HL-60 (cell line): Measurements from ENCODE around the gene SLC39A12.
"Not testable (repeated sequence)": the region's sequence is repeated elsewhere in the genome, so short reads cannot be mapped to it uniquely, and the experiment has no call there.

Source experiments
- DNase-seq, 2 experiments: peaks; one replicate each; pipeline ENCODE4 v3.0.0-alpha.2; 2010 to 2020; ENCODE audit warnings: low read depth in 1 of 2, low spot score in 1 of 2
- H3K27ac ChIP-seq: fragments of 250-450 bp; sonication (Bioruptor Pico); replicated peaks from 2 replicates; pipeline ENCODE4 v1.5.1; 2020; ENCODE audit warnings: mild to moderate bottlenecking, moderate library complexity
- H3K27me3 ChIP-seq: fragments of 250-450 bp; sonication (Bioruptor Pico); 2 replicates; pipeline ENCODE4 v1.5.1; 2021; ENCODE audit warnings: mild to moderate bottlenecking, moderate library complexity; ENCODE audit not compliant: insufficient read depth, poor library complexity, severe bottlenecking
- H3K4me3 ChIP-seq: replicated peaks from 2 replicates; pipeline ENCODE4 v1.5.1; 2011; ENCODE audit warnings: mild to moderate bottlenecking, control low read depth, low read length; ENCODE audit not compliant: insufficient read depth
- GABPA ChIP-seq: IDR thresholded peaks from 2 replicates; pipeline ENCODE4 v1.6.1; 2012; ENCODE audit warnings: low read depth
- POLR2AphosphoS5 ChIP-seq: IDR thresholded peaks from 2 replicates; pipeline ENCODE4 v1.6.1; 2012; ENCODE audit warnings: low read depth
- SPI1 ChIP-seq: IDR thresholded peaks from 2 replicates; pipeline ENCODE4 v1.6.1; 2012; ENCODE audit warnings: low read depth, mild to moderate bottlenecking, borderline replicate concordance
- TF ChIP-seq, protein P1 (sequence below): IDR thresholded peaks from one replicate; pipeline ENCODE4 v1.5.1; 2011; ENCODE audit warnings: low read length, control low read depth, inconsistent platforms; ENCODE audit not compliant: insufficient read depth
- TF ChIP-seq, protein P2 (sequence below): IDR thresholded peaks from 2 replicates; pipeline ENCODE4 v1.6.1; 2012; ENCODE audit warnings: low read depth; ENCODE audit not compliant: insufficient replicate concordance

Gene SLC39A12

DNA sequence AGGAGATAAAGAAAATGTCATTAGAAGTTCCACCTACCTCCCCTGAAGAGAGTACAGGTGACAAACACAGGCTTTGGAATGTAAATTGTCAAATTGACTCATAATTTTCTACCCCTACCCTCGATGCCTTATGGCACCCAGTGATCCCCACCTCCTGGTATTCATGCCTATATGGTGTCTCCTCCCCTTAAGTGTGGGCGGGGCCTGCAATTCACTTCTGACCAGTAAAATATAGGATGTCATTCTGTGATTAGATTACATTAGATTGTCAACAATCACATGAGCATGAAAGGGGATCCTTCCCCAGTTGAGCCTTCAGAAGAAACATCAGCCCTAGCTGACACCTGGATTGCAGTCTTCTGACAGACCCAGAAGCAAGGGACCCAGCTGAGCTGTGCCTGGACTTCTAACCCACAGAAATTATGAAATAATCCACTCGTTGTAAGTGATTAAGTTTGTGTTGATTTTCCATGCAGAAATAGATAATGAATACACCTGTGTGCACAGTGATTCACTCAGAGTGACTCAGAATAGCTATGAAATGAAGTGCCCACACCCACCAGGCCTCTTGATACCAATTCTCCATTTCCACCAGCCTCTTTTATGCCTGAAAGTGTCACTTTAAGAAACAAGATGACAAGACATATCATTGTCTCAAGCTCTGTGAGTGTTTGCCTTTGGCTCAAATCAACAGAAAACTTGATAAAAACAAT is 8.5 kb upstream of the SLC39A12 start:
- no peaks in the 10 kb centered on the region for H3K27me3 ChIP-seq
- H3K4me3 ChIP-seq, result no peak overlapping the region
- no peak overlapping the region for H3K27ac ChIP-seq
- no peak for TF ChIP-seq POLR2AphosphoS5
- DNase-seq, result no peak

DNA sequence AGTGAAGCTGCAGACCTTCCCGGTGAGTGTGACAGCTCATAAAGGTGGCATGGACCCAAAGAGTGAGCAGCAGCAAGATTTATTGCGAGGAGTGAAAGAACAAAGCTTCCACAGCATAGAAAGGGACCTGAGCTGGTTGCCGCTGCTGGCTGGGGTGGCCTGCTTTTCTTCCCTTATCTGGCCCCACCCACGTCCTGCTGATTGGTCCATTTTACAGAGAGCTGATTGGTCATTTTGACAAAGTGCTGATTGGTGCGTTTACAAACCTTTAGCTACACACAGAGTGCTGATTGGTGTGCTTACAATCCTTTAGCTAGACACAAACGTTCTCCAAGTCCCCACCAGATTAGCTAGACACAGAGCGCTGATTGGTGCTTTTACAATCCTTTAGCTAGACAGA is 1.4 kb upstream of the SLC39A12 start:
- not testable (repeated sequence) for H3K27ac ChIP-seq, H3K4me3 ChIP-seq, H3K27me3 ChIP-seq, DNase-seq

DNA sequence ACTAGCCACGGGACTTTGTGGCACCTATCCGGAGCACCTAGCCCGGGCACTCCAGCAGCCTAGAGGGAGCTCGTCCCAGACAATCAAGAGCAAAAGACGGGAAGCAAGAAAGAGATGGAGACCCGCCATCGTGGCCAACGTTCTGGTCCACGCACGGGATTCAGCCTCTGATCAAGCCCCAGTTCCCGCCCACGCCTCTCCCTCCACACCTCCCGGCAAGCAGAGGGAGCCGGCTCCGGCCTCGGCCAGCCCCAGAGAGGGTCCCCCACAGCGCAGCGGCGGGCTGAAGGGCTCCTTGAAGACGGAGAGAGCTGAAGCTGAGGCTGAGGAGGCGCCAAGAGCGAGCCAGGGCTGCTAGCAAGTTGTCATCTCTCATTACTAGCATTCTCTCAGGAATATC is 992 bp upstream of the SLC39A12 start:
- DNase-seq, result no peak
- Histone ChIP-seq H3K27ac (no peak overlapping the region), H3K4me3 (no peak overlapping the region), H3K27me3 (no peaks in the 10 kb centered on the region)
- TF ChIP-seq, protein P1, sequence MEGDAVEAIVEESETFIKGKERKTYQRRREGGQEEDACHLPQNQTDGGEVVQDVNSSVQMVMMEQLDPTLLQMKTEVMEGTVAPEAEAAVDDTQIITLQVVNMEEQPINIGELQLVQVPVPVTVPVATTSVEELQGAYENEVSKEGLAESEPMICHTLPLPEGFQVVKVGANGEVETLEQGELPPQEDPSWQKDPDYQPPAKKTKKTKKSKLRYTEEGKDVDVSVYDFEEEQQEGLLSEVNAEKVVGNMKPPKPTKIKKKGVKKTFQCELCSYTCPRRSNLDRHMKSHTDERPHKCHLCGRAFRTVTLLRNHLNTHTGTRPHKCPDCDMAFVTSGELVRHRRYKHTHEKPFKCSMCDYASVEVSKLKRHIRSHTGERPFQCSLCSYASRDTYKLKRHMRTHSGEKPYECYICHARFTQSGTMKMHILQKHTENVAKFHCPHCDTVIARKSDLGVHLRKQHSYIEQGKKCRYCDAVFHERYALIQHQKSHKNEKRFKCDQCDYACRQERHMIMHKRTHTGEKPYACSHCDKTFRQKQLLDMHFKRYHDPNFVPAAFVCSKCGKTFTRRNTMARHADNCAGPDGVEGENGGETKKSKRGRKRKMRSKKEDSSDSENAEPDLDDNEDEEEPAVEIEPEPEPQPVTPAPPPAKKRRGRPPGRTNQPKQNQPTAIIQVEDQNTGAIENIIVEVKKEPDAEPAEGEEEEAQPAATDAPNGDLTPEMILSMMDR, result no peak
- TF ChIP-seq GABPA (no peak), SPI1 (no peak), POLR2AphosphoS5 (no peak)
- TF ChIP-seq, protein P2, sequence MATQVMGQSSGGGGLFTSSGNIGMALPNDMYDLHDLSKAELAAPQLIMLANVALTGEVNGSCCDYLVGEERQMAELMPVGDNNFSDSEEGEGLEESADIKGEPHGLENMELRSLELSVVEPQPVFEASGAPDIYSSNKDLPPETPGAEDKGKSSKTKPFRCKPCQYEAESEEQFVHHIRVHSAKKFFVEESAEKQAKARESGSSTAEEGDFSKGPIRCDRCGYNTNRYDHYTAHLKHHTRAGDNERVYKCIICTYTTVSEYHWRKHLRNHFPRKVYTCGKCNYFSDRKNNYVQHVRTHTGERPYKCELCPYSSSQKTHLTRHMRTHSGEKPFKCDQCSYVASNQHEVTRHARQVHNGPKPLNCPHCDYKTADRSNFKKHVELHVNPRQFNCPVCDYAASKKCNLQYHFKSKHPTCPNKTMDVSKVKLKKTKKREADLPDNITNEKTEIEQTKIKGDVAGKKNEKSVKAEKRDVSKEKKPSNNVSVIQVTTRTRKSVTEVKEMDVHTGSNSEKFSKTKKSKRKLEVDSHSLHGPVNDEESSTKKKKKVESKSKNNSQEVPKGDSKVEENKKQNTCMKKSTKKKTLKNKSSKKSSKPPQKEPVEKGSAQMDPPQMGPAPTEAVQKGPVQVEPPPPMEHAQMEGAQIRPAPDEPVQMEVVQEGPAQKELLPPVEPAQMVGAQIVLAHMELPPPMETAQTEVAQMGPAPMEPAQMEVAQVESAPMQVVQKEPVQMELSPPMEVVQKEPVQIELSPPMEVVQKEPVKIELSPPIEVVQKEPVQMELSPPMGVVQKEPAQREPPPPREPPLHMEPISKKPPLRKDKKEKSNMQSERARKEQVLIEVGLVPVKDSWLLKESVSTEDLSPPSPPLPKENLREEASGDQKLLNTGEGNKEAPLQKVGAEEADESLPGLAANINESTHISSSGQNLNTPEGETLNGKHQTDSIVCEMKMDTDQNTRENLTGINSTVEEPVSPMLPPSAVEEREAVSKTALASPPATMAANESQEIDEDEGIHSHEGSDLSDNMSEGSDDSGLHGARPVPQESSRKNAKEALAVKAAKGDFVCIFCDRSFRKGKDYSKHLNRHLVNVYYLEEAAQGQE, result no peak

DNA sequence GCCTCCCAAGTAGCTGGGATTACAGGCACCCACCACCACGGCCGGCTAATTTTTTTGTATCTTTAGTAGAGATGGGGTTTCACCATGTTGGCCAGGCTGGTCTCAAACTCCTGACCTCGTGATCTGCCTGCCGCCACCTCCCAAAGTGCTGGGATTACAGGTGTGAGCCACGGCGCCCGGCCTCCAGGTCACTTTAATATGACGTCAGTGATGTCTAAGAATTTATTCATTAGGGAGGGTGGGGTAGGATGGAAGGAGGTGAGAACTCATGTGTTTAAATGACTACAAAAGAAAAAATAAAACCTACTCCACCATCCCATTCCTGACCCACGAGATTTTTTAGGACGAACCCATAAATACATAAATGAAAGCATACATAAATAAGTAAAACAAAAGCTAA is 2.7 kb downstream of the SLC39A12 start:
- not testable (repeated sequence) for H3K27me3 ChIP-seq, DNase-seq, H3K27ac ChIP-seq, H3K4me3 ChIP-seq

DNA sequence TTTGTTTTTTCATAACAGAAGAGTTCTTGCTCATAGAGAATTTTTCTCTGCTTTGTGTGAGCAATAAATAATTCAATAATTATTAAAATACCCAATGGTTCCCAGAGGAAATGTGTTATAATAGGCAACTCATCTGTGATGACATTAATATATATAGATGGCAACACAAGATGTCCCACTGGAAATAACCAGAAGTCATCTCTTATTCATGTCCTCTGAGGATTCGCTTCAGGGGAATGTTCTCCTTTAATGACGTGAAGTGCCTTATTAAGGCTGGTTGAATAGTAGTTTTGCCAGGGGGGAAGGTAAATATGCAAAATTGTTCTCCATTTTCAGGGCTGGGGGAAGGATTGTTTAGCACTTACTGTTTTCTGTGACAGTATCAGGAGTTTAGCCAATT is 3.1 kb downstream of the SLC39A12 start:
- Histone ChIP-seq H3K27ac (no peak overlapping the region), H3K4me3 (no peak overlapping the region), H3K27me3 (no peaks in the 10 kb centered on the region)
- DNase-seq, result no peak
- TF ChIP-seq, protein P1, result no peak
- TF ChIP-seq SPI1, result no peak

DNA sequence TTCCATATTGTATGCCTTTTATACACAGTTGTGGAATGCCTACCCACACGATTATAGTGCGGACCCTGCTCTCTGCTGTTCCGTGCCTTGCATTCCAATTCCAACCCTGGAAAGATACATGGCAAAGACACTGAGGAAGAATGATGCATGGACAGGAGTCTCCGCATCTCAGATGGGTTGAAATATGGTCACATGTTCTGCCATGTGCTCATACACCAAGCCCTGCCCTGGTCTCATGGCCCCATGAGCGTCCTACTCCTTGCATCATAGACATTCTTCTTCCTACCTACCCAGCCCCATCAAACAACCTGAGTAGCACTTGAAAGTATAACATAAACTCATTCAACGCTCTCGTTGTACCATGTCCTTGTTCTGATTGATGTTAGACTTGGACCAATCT is 6.3 kb downstream of the SLC39A12 start:
- Histone ChIP-seq H3K27me3 (no peaks in the 10 kb centered on the region), H3K27ac (no peak overlapping the region), H3K4me3 (no peak overlapping the region)
- TF ChIP-seq, protein P1, result no peak
- TF ChIP-seq POLR2AphosphoS5 (no peak), SPI1 (no peak), GABPA (no peak)
- TF ChIP-seq, protein P2, result no peak
- DNase-seq, result no peak
